GM12872 (cell line): Measurements from ENCODE around the gene POP7.

Source experiments
- TF ChIP-seq, protein P1 (sequence below): IDR thresholded peaks from 3 replicates; pipeline ENCODE4 v1.5.1; 2011; ENCODE audit warnings: low read depth, mild to moderate bottlenecking, low read length, moderate library complexity; ENCODE audit not compliant: insufficient read depth

The POP7 gene

GRCh38 chr7:100705753-100706671 is at the start of gene POP7:
TSS of gene POP7 (plus strand) at chr7:100706121. CDS start at chr7:100706831, 710 bp downstream.
- TF ChIP-seq, protein P1, sequence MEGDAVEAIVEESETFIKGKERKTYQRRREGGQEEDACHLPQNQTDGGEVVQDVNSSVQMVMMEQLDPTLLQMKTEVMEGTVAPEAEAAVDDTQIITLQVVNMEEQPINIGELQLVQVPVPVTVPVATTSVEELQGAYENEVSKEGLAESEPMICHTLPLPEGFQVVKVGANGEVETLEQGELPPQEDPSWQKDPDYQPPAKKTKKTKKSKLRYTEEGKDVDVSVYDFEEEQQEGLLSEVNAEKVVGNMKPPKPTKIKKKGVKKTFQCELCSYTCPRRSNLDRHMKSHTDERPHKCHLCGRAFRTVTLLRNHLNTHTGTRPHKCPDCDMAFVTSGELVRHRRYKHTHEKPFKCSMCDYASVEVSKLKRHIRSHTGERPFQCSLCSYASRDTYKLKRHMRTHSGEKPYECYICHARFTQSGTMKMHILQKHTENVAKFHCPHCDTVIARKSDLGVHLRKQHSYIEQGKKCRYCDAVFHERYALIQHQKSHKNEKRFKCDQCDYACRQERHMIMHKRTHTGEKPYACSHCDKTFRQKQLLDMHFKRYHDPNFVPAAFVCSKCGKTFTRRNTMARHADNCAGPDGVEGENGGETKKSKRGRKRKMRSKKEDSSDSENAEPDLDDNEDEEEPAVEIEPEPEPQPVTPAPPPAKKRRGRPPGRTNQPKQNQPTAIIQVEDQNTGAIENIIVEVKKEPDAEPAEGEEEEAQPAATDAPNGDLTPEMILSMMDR, result no peak

- TF ChIP-seq, protein P1, result no peak
Measured at GRCh38 chr7:100665168-100665726, 40.7 kb upstream of the POP7 start.

- TF ChIP-seq, protein P1, result no peak
Measured at GRCh38 chr7:100667331-100668068, 38.4 kb upstream of the POP7 start.

GRCh38 chr7:100668069-100668449 is 37.9 kb upstream of the POP7 start:
- TF ChIP-seq, protein P1, result no peak

- TF ChIP-seq, protein P1, result no peak
Measured at GRCh38 chr7:100670074-100670473, 35.8 kb upstream of the POP7 start.

DNA sequence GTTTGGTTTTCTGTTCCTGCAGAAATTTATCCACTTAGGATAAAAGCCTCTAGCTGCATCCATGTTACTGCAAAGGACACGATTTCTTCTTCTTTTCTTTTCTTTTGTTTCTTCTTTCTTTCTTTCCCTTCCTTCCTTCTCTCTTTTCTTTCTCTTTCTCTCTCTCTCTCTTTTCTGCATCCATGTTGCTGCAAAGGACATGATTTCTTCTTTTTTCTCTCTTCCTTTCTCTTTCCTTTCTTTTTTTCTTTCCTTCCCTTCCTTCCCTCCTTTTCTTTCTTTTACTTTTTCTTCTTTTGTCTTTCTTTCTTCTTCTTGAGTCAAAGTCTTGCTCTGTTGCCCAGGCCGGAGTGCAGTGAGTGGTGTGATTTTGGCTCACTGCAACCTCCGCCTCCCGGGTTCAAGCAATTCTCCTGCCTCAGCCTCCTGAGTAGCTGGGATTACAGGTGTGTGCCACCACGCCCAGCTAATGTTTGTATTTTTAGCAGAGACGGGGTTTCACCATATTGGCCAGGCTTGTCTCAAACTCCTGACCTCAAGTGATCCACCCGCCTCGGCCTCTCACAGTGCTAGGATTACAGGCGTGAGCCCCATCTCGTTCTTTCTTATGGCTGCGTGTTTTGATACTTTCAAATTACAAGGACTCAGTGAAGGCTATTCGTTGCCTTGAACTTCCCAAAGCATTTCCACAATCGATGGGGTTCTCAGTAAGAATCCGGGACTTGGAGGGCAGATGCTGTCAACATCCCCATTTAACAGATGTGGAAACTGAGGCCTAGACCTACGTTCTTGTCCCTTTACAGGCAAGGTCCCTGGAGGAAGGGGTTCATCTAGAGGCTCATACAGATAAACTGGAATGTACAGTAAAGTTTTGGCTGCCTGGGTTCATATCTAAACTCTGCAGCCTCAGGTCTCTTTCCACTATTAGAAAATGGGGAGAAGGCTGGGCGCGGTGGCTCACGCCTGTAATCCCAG is 34.3 kb upstream of the POP7 start:
- TF ChIP-seq, protein P1, result no peak
